ENCODE data around the gene SPEF1. TPM values are rescaled to one million over a fixed set of nuclear protein-coding genes. Genes with fewer than 3 reads are reported as not detected.

Gene SPEF1
- total and polyA plus RNA-seq, 2 of the 13 experiments (the other 11 are each of a cell fraction or from before 2014, with no cell fraction given) = 0.11 to 0.27 TPM

GRCh38 chr20:3767427-3768341, 13.6 kb downstream of the SPEF1 start, which contains the start of gene ADISSP (continued):
- TF ChIP-seq PCBP2 (optimal IDR thresholded peaks at IDR 0.05; ENCODE audit: low read depth, low read length, poor library complexity, severe bottlenecking) = no peak
- TF ChIP-seq MEF2D (CRISPR knock-in tag; IDR thresholded peaks at IDR 0.05) = no peak; the same call in 1 of the 2 replicates
- TF ChIP-seq JDP2 (CRISPR knock-in tag; IDR thresholded peaks at IDR 0.05; ENCODE audit: borderline replicate concordance) = no peak; the same call in 1 of the 2 replicates
- peak; percentile 91 for TF ChIP-seq SNAPC2 (CRISPR knock-in tag; IDR thresholded peaks at IDR 0.05)
- peak; percentile 36; the same call in 1 of the 2 replicates for TF ChIP-seq ZNF609 (CRISPR knock-in tag; IDR thresholded peaks at IDR 0.05; ENCODE audit: borderline replicate concordance)
- TF ChIP-seq FOXK1 (CRISPR knock-in tag; IDR thresholded peaks at IDR 0.05; ENCODE audit: borderline replicate concordance, low read depth) = peak; percentile 72; the same call in 1 of the 2 replicates
- peak; percentile 92 for TF ChIP-seq ZFP82 (CRISPR knock-in tag; IDR thresholded peaks at IDR 0.05; ENCODE audit: borderline replicate concordance)
- TF ChIP-seq ZNF326 (CRISPR knock-in tag; IDR thresholded peaks at IDR 0.05; ENCODE audit: borderline replicate concordance) = peak; percentile 87; the same call in 1 of the 2 replicates
- TF ChIP-seq NFKB2 (CRISPR knock-in tag; IDR thresholded peaks at IDR 0.05; ENCODE audit: borderline replicate concordance) = peak; percentile 87
- TF ChIP-seq NONO (IDR thresholded peaks at IDR 0.05) = no peak
- TF ChIP-seq NONO (CRISPR knock-in tag; conservative IDR thresholded peaks at IDR 0.05) = peak; percentile 67
- peak; percentile 80 for TF ChIP-seq MED8 (CRISPR knock-in tag; IDR thresholded peaks at IDR 0.05; ENCODE audit: insufficient replicate concordance)
- peak; percentile 86 for TF ChIP-seq HOXA3 (CRISPR knock-in tag; IDR thresholded peaks at IDR 0.05)
- TF ChIP-seq ZNF547 (CRISPR knock-in tag; IDR thresholded peaks at IDR 0.05) = peak; percentile 92
- no peak for TF ChIP-seq CENPBD1 (CRISPR knock-in tag; IDR thresholded peaks at IDR 0.05; ENCODE audit: borderline replicate concordance, low read depth)
- no peak for TF ChIP-seq REST (IDR thresholded peaks at IDR 0.05; ENCODE audit: borderline replicate concordance in 1 of 2, low read depth in 1 of 2, low read length in 2 of 2)
- TF ChIP-seq SAP130 (CRISPR knock-in tag; IDR thresholded peaks at IDR 0.05; ENCODE audit: low read depth) = peak; percentile 95
- no peak; the same call in 1 of the 2 replicates for TF ChIP-seq ZNF674 (CRISPR knock-in tag; IDR thresholded peaks at IDR 0.05; ENCODE audit: low read depth)
- peak; percentile 28 for TF ChIP-seq HDAC2 (CRISPR knock-in tag; IDR thresholded peaks at IDR 0.05)
- peak; percentile 68; the same call in 1 of the 2 replicates for TF ChIP-seq FLYWCH1 (CRISPR knock-in tag; IDR thresholded peaks at IDR 0.05)
